ENCODE data around the gene HAGH. TPM values are rescaled to one million over a fixed set of nuclear protein-coding genes. Genes with fewer than 3 reads are reported as not detected.

HAGH gene
- total RNA-seq, 1 donor: 32.9 TPM

DNA sequence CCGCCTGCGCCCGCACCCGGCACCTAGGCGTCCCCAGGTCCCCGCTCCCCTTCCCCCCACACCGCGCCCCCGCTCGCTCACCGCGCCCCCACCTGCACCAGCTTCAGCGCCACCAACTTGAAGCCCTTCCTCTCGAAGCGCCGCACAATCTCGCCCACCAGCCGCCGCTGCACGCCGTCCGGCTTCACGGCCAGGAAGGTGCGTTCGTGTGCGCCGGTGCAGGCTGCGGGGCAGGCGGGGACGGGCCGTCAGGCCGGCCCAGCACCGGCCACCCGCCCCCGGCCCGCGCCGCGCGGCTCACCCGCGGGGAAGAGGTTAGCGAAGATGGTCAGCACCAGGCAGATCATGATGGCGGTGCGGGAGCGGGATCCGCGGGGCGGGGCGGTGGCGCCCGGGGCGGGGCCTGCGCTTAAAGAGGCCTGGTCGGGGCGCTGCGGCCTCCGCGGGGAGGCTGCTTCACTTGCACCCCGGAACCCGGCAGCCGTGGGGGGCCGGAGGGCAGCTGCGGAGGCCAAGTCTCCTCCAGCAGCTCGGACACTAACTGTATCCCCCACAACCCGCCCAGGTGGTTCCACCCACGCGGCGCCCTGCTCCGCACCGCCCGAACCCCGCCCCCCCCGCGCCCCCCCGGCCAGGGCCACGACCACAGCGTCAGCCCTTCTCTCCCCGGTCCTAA, 55.3 kb downstream of the HAGH start, which contains the start of gene NME3:
Gene NME3 (minus strand): TSS at position 356 of the 676 bp plus-strand sequence. CDS start 9 bp downstream, at position 347.
- peak within 1 kb of the TSS; percentile 58 for H3K27ac ChIP-seq (ENCODE audit: low read depth, low read length)
- peaks cover 22% of the 10 kb centered on the region for H3K36me3 ChIP-seq (ENCODE audit: insufficient read depth, low read length)
- peaks cover 41% of the 10 kb centered on the region for H3K79me2 ChIP-seq (ENCODE audit: insufficient read depth, low read length)
- peak within 1 kb of the TSS; percentile 88 for H3K4me3 ChIP-seq (ENCODE audit: insufficient read depth, low read length)
- H3K4me2 ChIP-seq (ENCODE audit: insufficient read depth, low read length): peak within 1 kb of the TSS; percentile 97
- H3K4me1 ChIP-seq (ENCODE audit: insufficient read depth, low read length): peaks cover 27% of the 10 kb centered on the region
- no peak within 1 kb of the TSS for H2AFZ ChIP-seq (ENCODE audit: low read length)
- peak; percentile 100 for DNase-seq (ENCODE audit: insufficient read length, low spot score, missing footprints)
- peaks cover 31% of the 10 kb centered on the region for H4K20me1 ChIP-seq (ENCODE audit: insufficient read depth, low read length)
- H3K27me3 ChIP-seq (ENCODE audit: insufficient read depth, low read length): no peaks in the 10 kb centered on the region
- TF ChIP-seq, protein P1, sequence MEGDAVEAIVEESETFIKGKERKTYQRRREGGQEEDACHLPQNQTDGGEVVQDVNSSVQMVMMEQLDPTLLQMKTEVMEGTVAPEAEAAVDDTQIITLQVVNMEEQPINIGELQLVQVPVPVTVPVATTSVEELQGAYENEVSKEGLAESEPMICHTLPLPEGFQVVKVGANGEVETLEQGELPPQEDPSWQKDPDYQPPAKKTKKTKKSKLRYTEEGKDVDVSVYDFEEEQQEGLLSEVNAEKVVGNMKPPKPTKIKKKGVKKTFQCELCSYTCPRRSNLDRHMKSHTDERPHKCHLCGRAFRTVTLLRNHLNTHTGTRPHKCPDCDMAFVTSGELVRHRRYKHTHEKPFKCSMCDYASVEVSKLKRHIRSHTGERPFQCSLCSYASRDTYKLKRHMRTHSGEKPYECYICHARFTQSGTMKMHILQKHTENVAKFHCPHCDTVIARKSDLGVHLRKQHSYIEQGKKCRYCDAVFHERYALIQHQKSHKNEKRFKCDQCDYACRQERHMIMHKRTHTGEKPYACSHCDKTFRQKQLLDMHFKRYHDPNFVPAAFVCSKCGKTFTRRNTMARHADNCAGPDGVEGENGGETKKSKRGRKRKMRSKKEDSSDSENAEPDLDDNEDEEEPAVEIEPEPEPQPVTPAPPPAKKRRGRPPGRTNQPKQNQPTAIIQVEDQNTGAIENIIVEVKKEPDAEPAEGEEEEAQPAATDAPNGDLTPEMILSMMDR (IDR thresholded peaks at IDR 0.05; ENCODE audit: extremely low read depth, low read depth, low read length): no peak
- no peaks in the 10 kb centered on the region for H3K9me3 ChIP-seq (ENCODE audit: low read depth, low read length)

DNA sequence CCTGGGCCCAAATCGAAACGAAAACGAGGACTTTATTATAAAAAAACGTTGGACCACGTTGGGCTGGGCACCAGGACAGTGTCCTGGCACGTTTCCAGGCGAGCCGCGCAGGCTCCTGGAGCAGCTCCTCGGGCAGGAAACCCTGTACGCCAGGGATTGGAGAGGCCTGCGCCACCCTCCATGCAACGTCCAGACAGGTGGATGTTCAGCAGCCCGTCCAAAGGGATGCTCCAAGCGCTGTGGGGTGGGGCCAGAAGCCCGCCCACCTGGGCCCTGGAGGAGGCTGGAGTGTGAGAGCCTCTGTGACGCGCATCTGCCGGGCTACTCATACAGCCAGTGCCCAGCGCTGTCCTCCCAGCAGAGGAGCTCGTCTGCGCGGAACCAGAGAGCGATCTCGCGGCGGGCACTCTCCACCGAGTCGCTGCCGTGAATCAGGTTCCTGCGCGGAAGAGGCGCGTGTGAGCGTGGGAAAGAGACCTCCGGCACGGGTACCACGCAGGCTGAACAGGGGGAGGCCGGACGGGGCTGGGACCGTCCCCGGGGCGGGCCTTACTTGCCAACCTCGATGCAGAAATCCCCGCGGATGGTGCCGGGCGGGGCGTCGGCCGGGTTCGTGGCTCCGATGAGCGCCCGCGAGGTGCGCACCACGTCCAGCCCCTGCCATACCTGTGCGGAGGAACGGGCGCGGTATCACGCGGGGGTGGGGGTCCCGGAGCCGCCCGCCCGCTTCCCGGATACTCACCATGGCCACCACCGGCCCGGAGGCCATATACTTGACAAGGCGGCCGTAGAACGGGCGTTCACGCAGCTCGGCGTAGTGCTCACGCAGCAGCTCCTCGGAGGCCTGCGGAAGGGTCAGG, 56.1 kb downstream of the HAGH start:
- no peaks in the 10 kb centered on the region for H3K9me3 ChIP-seq (ENCODE audit: low read depth, low read length)
- H3K27ac ChIP-seq (ENCODE audit: low read depth, low read length): peak overlapping the region; percentile 41
- TF ChIP-seq, protein P1 (IDR thresholded peaks at IDR 0.05; ENCODE audit: extremely low read depth, low read depth, low read length): no peak
- peaks cover 34% of the 10 kb centered on the region for H3K79me2 ChIP-seq (ENCODE audit: insufficient read depth, low read length)
- peak overlapping the region; percentile 81 for H3K4me2 ChIP-seq (ENCODE audit: insufficient read depth, low read length)
- DNase-seq (ENCODE audit: insufficient read length, low spot score, missing footprints): peak; percentile 99
- H3K4me1 ChIP-seq (ENCODE audit: insufficient read depth, low read length): peaks cover 27% of the 10 kb centered on the region
- no peaks in the 10 kb centered on the region for H3K27me3 ChIP-seq (ENCODE audit: insufficient read depth, low read length)
- peaks cover 25% of the 10 kb centered on the region for H3K36me3 ChIP-seq (ENCODE audit: insufficient read depth, low read length)
- peaks cover 28% of the 10 kb centered on the region for H4K20me1 ChIP-seq (ENCODE audit: insufficient read depth, low read length)
- no peak overlapping the region for H2AFZ ChIP-seq (ENCODE audit: low read length)
- peak overlapping the region; percentile 88 for H3K4me3 ChIP-seq (ENCODE audit: insufficient read depth, low read length)

DNA sequence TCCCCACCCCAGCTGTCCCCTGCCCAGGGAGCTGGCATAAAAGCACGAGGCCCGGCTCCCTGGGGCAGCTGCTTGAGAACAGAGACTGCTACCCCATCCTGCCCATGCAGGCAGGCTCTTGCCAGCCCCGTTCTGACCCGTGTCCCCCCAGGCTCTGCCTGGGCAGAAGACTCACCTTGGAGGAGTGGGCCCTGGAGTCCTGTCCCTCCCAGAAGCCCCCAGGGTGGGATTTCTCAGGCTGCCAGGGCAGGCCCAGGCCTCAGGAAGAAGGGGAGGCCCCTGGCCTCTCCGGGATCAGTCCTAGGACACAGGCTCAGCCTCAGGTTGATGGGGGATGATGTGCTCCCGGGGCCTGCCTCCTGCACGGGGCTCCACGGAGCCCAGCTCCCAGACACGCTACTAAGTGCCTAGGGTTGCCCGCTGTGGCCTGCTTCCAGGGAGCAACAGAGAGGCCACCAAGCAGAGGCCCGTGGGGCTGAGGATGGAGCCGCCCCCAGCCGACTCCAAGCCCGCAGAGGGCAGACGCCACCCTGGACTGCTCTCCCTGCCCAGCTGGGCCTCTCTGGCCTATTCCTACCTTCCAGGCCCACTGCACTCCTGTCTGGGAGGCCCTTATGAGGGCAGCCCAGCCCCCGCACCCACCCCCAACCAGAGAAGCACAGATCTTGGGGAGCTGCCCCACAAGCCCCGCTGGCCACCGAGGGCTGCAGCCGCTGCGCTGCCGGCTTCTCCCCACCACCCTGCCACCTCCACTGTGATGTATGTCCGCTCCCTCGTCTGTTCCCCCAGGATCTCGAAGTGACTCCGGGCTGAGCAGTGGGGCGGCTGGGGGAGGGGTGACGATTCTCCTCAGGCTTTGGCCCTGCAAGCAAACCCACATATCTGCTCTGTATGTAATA, 57.0 kb downstream of the HAGH start:
- DNase-seq (ENCODE audit: insufficient read length, low spot score, missing footprints): no peak
- Histone ChIP-seq H3K4me2 (ENCODE audit: insufficient read depth, low read length) (peak overlapping the region; percentile 81), H3K79me2 (ENCODE audit: insufficient read depth, low read length) (peaks cover 25% of the 10 kb centered on the region), H3K27me3 (ENCODE audit: insufficient read depth, low read length) (no peaks in the 10 kb centered on the region), H3K9me3 (ENCODE audit: low read depth, low read length) (no peaks in the 10 kb centered on the region), H2AFZ (ENCODE audit: low read length) (no peak overlapping the region), H3K36me3 (ENCODE audit: insufficient read depth, low read length) (peaks cover 29% of the 10 kb centered on the region), H4K20me1 (ENCODE audit: insufficient read depth, low read length) (peaks cover 25% of the 10 kb centered on the region), H3K27ac (ENCODE audit: low read depth, low read length) (peak overlapping the region; percentile 41), H3K4me1 (ENCODE audit: insufficient read depth, low read length) (peaks cover 25% of the 10 kb centered on the region), H3K4me3 (ENCODE audit: insufficient read depth, low read length) (peak overlapping the region; percentile 88)
- TF ChIP-seq, protein P1 (IDR thresholded peaks at IDR 0.05; ENCODE audit: extremely low read depth, low read depth, low read length): no peak

All from osteoblast (primary cell).